GM12878 (cell line): Measurements from ENCODE around the gene ALDH1A3. TPM values are rescaled to one million over a fixed set of nuclear protein-coding genes. Genes with fewer than 3 reads are reported as not detected.
A peak's percentile ranks its signal among the peaks of the same experiment; 100 is the strongest.

Source experiments
- ATAC-seq: fragments of 200-7000 bp; cut with Tn5 transposase; 3 replicates; pipeline ENCODE4 v1.9.1; 2020; ENCODE audit warnings: mild to moderate bottlenecking, moderate library complexity
- BruUV-seq: library from RNA; stranded (reverse); fragments of 400-500 nt; replicated peaks from 2 replicates; lab custom pipeline; 2021; lab: Mats Ljungman, UMichigan
- CTCF ChIA-PET: fragments of 300-600 bp; sonication (Branson Sonifier 250); formaldehyde crosslinking; extraction: SDS; loops from one replicate; lab custom pipeline; 2021; ENCODE audit warnings: inconsistent platforms; lab: Yijun Ruan, JAX
- POLR2A ChIA-PET: fragments of 350-600 bp; formaldehyde crosslinking; extraction: SDS; loops from one replicate; lab custom pipeline; 2021; ENCODE audit warnings: inconsistent platforms; lab: Charles Lee
- RAD21 ChIA-PET: fragments of 300-600 bp; sonication (Branson Sonifier 250); formaldehyde crosslinking; loops from one replicate; lab custom pipeline; 2023; ENCODE audit warnings: antibody characterized with exemption; ENCODE audit not compliant: unreplicated experiment; lab: Charles Lee
- SMC1A ChIA-PET: fragments of 300-600 bp; sonication (Branson Sonifier 250); formaldehyde crosslinking; loops from one replicate; lab custom pipeline; 2023; ENCODE audit not compliant: unreplicated experiment, uncharacterized antibody; lab: Charles Lee
- DNase-seq: peaks from one replicate; pipeline ENCODE4 v3.0.0-alpha.2; 2011; ENCODE audit warnings: low read depth, low spot score
- FAIRE-seq: peaks from 3 replicates; lab custom pipeline; 2011; peaks lifted over from hg19 to GRCh38; lab: Jason Lieb, UNC
- H2AFZ ChIP-seq: 2 replicates; pipeline ENCODE4 v1.6.0; 2011; ENCODE audit warnings: low read depth, low read length, control low read depth; ENCODE audit not compliant: control insufficient read depth
- H3K27ac ChIP-seq: 2 replicates; pipeline ENCODE4 v1.5.1; 2011; ENCODE audit warnings: control low read depth; ENCODE audit not compliant: control insufficient read depth, insufficient read depth
- H3K27me3 ChIP-seq, 2 experiments: replicated peaks in 1 of 2; 2 replicates each; pipeline versions ENCODE4 v1.6.0 to v1.6.1; 2011; ENCODE audit warnings: low read length in 1 of 2; ENCODE audit not compliant: control insufficient read depth in 2 of 2, insufficient read depth in 2 of 2
- H3K36me3 ChIP-seq, 2 experiments: 2 replicates each; pipeline ENCODE4 v1.5.1; 2011; ENCODE audit warnings: low read length in 1 of 2; ENCODE audit not compliant: control insufficient read depth in 2 of 2, insufficient read depth in 2 of 2
- H3K4me1 ChIP-seq: 2 replicates; pipeline ENCODE4 v1.6.1; 2011; ENCODE audit warnings: mild to moderate bottlenecking, low read length, moderate library complexity, mixed read lengths; ENCODE audit not compliant: control insufficient read depth, insufficient read depth
- H3K4me2 ChIP-seq: 2 replicates; pipeline ENCODE4 v1.6.0; 2011; ENCODE audit warnings: control low read depth; ENCODE audit not compliant: control insufficient read depth, insufficient read depth
- H3K4me3 ChIP-seq: fragments of 200-600 bp; sonication (generic); 2 replicates; pipeline ENCODE4 v1.5.1; 2016
- H3K79me2 ChIP-seq: 2 replicates; pipeline ENCODE4 v1.6.0; 2011; ENCODE audit warnings: low read length; ENCODE audit not compliant: control insufficient read depth, insufficient read depth
- H3K9ac ChIP-seq: 2 replicates; pipeline ENCODE4 v1.8.0; 2011; ENCODE audit warnings: low read length, control low read depth, mixed read lengths; ENCODE audit not compliant: control insufficient read depth, insufficient read depth
- H3K9me3 ChIP-seq: replicated peaks from 3 replicates; pipeline ENCODE4 v1.5.1; 2011; ENCODE audit warnings: mild to moderate bottlenecking, low read length; ENCODE audit not compliant: control insufficient read depth, insufficient read depth
- H4K20me1 ChIP-seq: 2 replicates; pipeline ENCODE4 v1.6.0; 2011; ENCODE audit not compliant: control insufficient read depth, insufficient read depth
- EP300 ChIP-seq, 2 experiments: fragments of 150-350 bp in 1 of 2; IDR thresholded peaks; 2 replicates each; pipeline ENCODE4 v1.6.1; 2011 to 2012; ENCODE audit warnings: low read depth in 2 of 2, low read length in 2 of 2, borderline replicate concordance in 1 of 2, improper control_type of control experiment in 1 of 2, inconsistent platforms in 1 of 2; ENCODE audit not compliant: control insufficient read depth in 1 of 2
- MEF2B ChIP-seq: fragments of 450-650 bp; IDR thresholded peaks from 2 replicates; pipeline ENCODE4 v1.6.1; 2018; ENCODE audit warnings: mild to moderate bottlenecking, moderate library complexity; ENCODE audit not compliant: partially characterized antibody, poor library complexity, severe bottlenecking
- WGBS: methylation state at CpG from one replicate; pipeline ENCODE4 v1.1.6; 2016; ENCODE audit warnings: low lambda C conversion rate; ENCODE audit not compliant: insufficient replicate concordance, insufficient coverage; ENCODE audit errors: missing lambda C conversion rate; 5-methylcytosine and 5-hydroxymethylcytosine counted together
- in situ Hi-C: fragments of 300-500 bp; cut with MboI; formaldehyde crosslinking; loops from 9 replicates; pipeline ENCODE4 v1.14.3; 2018; ENCODE audit warnings: mixed read lengths
- intact Hi-C: fragments of 100-400 bp; cut with micrococcal nuclease; formaldehyde crosslinking; loops from one replicate; pipeline ENCODE4 v1.14.2; 2022; ENCODE audit not compliant: unreplicated experiment
- polyA plus RNA-seq, 11 experiments: library from polyadenylated mRNA; depleted of rRNA in 4 of 11; unstranded in 6 of 11; stranded (reverse) in 5 of 11; fragments of >200 nt; fragmentation: Nextera tagmentation in 4 of 11; fragmentation: Illumina TruSeq in 1 of 11; extraction: Ambion mirVana in 4 of 11; extraction: Trizol in 1 of 11; gene quantifications; 1 replicate in 1 of 11; 2 replicates in 10 of 11; pipeline versions ENCODE4 v1.2.1 to v1.2.3, GENCODE V29; 2011 to 2016; ENCODE audit warnings: inconsistent platforms in 2 of 11, missing spikeins in 2 of 11, low read depth in 1 of 11
- total RNA-seq, 4 experiments: library from RNA; depleted of rRNA in 3 of 4; stranded (reverse); fragments of >200 nt in 3 of 4; fragmentation: Illumina TruSeq in 1 of 4; extraction: Trizol in 1 of 4; gene quantifications; 2 replicates each; pipeline versions ENCODE4 v1.2.1 to v1.2.3, GENCODE V29; 2013 to 2021
- TF ChIP-seq, protein P1 (sequence below): fragments of 450-650 bp; IDR thresholded peaks from 2 replicates; pipeline ENCODE4 v1.6.1; 2017; ENCODE audit warnings: mild to moderate bottlenecking

The ALDH1A3 gene
- total and polyA plus RNA-seq, 10 of the 15 experiments (the other 5 are each of a cell fraction or from before 2014, with no cell fraction given): 0.06 to 0.69 (median 0.18) TPM

DNA sequence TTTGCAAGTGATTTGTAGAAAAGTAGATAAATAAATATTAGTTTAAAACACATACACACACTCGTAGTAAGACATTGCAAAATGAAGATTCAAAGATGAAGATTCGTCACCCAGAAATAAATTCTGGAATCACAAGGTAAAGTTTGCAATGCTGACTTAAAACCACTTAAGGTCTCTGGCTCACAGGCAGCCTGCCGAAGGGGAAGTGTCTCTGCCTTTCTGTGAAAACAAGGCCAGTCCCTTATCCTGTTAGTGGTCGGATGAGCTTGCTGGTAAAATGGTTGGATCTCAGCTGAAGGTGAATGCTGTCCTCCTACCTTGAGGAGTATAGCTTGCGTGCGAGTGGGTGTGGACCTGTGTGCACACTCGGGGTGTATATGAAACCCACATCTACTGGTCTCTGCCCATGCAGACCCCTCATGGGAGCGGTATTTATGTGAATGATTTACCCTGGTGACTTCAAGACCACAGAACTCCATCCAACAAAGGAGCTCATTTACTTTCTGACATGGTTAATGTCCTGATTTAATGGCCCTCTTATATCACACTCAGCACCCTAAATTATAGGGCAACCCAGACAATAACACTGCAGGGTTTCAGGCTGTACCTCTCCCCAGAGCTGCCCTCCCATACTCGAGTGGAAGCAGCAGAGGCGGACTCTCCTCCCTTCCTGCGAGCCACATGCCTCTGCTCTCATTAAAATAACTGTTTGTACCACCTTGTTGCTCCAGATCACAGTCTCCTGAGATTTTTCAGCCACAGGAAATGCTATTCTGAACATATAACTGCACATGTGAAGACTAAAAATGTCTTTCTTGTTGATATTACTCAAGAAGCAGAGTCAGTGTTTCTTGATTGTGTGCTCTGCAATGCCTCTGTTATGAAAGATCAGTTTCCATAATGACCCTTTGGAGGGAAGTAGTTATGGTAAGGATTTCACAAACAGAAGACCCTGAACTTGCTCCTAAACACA is 45.9 kb upstream of the ALDH1A3 start:
- Histone ChIP-seq H3K9me3 (no peaks in the 10 kb centered on the region; the same call in 2 of the 3 replicates), H4K20me1 (no peaks in the 10 kb centered on the region), H3K36me3 (no peaks in the 10 kb centered on the region), H3K27ac (no peak overlapping the region), H3K4me2 (no peak overlapping the region; the same call in 1 of the 2 replicates), H3K4me3 (no peak overlapping the region), H3K27me3 (no peaks in the 10 kb centered on the region; a peak in 1 of 4 replicates), H3K9ac (no peak overlapping the region), H2AFZ (no peak overlapping the region), H3K79me2 (no peaks in the 10 kb centered on the region), H3K4me1 (no peaks in the 10 kb centered on the region; the same call in 1 of the 2 replicates)
- WGBS: 24% methylated on average over 11 of the region's 11 CpGs
- CTCF ChIA-PET: interaction anchor here (1.2 kb wide), 1 partner anchor 39 kb away, joined by 4 read pairs; no protein-coding TSS in a partner anchor
- FAIRE-seq: no peak
- peak; percentile 67 for ATAC-seq
- DNase-seq: no peak
- intact Hi-C loops: loop anchor here (10.0 kb wide), 1 partner anchor 129 kb away; no protein-coding TSS in a partner anchor
- RAD21 ChIA-PET: interaction anchor here (0.7 kb wide), 1 partner anchor 30 kb away, joined by 3 read pairs; no protein-coding TSS in a partner anchor
- TF ChIP-seq MEF2B: peak; percentile 60
- TF ChIP-seq, protein P1, sequence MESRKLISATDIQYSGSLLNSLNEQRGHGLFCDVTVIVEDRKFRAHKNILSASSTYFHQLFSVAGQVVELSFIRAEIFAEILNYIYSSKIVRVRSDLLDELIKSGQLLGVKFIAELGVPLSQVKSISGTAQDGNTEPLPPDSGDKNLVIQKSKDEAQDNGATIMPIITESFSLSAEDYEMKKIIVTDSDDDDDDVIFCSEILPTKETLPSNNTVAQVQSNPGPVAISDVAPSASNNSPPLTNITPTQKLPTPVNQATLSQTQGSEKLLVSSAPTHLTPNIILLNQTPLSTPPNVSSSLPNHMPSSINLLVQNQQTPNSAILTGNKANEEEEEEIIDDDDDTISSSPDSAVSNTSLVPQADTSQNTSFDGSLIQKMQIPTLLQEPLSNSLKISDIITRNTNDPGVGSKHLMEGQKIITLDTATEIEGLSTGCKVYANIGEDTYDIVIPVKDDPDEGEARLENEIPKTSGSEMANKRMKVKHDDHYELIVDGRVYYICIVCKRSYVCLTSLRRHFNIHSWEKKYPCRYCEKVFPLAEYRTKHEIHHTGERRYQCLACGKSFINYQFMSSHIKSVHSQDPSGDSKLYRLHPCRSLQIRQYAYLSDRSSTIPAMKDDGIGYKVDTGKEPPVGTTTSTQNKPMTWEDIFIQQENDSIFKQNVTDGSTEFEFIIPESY: no peak
- peak in 1 of 2 experiments; percentile 38; a peak in 1 of 4 replicates for TF ChIP-seq EP300 (IDR thresholded peaks at IDR 0.05; ENCODE audit: borderline replicate concordance in 1 of 2, control insufficient read depth in 1 of 2, low read depth in 2 of 2, low read length in 2 of 2)
- no TSS peak for BruUV-seq
- in situ Hi-C loops: no loop called here
- POLR2A ChIA-PET: no interaction called here
- SMC1A ChIA-PET: interaction anchor here (0.7 kb wide), 1 partner anchor 22 kb away, joined by 3 read pairs; no protein-coding TSS in a partner anchor
